Measurements from ENCODE around the gene CRADD.

DNA sequence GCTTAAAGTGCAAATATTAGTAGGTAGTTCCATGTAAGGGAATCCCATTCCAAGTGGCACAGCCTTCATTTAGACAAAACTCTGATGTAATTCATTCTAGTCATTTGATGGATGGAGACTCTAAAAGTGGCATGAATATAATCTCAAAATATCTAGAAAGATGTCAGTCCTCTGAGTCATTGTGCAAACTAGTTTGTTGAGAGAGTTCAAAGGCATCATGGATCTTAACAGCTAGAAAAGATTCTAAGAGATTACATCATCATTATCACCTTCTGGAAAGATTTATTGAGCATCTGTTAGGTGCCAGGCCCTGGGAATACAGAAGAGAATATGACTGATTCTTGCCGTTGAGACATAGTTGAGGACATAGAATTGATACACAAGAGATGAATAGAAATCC lies 30.7 kb downstream of the CRADD start:
- TF ChIP-seq, protein P1, sequence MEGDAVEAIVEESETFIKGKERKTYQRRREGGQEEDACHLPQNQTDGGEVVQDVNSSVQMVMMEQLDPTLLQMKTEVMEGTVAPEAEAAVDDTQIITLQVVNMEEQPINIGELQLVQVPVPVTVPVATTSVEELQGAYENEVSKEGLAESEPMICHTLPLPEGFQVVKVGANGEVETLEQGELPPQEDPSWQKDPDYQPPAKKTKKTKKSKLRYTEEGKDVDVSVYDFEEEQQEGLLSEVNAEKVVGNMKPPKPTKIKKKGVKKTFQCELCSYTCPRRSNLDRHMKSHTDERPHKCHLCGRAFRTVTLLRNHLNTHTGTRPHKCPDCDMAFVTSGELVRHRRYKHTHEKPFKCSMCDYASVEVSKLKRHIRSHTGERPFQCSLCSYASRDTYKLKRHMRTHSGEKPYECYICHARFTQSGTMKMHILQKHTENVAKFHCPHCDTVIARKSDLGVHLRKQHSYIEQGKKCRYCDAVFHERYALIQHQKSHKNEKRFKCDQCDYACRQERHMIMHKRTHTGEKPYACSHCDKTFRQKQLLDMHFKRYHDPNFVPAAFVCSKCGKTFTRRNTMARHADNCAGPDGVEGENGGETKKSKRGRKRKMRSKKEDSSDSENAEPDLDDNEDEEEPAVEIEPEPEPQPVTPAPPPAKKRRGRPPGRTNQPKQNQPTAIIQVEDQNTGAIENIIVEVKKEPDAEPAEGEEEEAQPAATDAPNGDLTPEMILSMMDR (IDR thresholded peaks at IDR 0.05) = no peak
- no peak for TF ChIP-seq POLR2A (IDR thresholded peaks at IDR 0.05; ENCODE audit: low read depth)
- no peak for TF ChIP-seq EP300 (IDR thresholded peaks at IDR 0.05)
- no peak for TF ChIP-seq POLR2AphosphoS5 (IDR thresholded peaks at IDR 0.05)
